HG03097 (cell line): Measurements from ENCODE around the gene WNT3A.

ENCODE experiments used
- ATAC-seq: cut with Tn5 transposase; IDR thresholded peaks from one replicate; pipeline ENCODE4 v1.9.1; 2021; ENCODE audit not compliant: unreplicated experiment, low FRiP score

The WNT3A gene

DNA sequence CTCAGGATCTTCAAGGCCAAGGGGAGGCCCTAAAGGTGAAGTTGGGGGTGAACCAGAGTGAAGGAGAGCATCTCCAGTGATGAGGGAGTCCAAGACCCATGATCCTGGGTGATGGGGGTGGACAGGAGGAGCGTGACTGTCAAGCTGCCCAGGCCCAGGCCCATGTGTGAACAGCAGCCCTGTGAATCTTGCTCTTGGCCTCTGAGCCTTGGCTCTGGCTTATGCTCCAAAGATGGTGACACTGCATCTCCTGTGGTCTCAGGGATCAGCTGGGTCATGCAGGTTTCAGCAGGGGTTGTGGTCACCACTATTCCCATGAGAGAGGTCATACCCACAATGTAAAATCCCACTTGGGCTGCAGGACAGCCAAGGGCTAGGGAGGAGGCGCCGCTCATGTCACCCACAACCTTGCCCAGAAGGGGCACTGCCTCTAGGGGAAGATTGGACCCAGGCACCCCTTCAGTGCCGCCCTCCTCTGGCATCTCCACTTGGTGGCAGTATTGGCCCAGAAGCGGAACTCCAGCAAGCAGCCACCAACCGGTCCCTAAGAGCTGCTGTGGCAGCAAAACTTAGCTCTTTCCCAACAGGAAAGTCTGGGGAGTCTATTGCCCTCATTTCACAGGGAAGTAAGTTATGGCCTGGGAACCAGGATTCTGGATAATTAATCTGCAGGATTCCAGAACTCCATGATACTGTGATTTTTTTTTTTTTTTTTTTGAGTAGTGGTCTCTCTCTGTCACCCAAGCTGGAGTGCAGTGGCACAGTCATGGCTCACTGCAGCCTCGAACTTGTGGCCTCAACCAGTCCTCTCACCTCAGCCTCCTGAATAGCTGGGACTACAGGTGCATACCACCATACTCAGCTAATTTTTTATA, 7.5 kb upstream of the WNT3A start:
- ATAC-seq = peak; percentile 65

- no peak for ATAC-seq
Measured at GRCh38 chr1:228000416-228000815, 6.4 kb upstream of the WNT3A start.

- no peak for ATAC-seq
Measured at GRCh38 chr1:228000836-228001563, 5.8 kb upstream of the WNT3A start.

- ATAC-seq = no peak
Measured at GRCh38 chr1:228001738-228002535, 4.9 kb upstream of the WNT3A start.

DNA sequence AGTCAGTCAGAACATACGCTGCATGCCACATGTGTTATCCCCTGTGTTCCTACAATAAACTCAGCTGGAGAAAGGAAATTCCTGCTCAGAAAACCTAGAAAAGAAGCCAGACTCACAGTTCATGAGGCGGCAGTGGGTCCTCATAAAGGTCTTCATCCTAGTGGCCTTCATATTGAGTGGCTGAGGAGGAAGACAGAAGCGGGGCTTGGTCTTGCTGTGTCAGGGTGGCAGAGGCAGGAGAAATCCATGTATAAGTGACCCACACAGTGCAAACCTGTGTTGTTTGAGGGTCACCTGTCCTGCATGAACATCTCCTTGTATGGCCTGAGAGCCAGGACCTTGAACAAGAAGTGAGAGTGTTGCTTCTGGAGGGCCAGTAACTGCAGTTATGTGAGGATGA, 4.0 kb upstream of the WNT3A start:
- ATAC-seq = no peak

DNA sequence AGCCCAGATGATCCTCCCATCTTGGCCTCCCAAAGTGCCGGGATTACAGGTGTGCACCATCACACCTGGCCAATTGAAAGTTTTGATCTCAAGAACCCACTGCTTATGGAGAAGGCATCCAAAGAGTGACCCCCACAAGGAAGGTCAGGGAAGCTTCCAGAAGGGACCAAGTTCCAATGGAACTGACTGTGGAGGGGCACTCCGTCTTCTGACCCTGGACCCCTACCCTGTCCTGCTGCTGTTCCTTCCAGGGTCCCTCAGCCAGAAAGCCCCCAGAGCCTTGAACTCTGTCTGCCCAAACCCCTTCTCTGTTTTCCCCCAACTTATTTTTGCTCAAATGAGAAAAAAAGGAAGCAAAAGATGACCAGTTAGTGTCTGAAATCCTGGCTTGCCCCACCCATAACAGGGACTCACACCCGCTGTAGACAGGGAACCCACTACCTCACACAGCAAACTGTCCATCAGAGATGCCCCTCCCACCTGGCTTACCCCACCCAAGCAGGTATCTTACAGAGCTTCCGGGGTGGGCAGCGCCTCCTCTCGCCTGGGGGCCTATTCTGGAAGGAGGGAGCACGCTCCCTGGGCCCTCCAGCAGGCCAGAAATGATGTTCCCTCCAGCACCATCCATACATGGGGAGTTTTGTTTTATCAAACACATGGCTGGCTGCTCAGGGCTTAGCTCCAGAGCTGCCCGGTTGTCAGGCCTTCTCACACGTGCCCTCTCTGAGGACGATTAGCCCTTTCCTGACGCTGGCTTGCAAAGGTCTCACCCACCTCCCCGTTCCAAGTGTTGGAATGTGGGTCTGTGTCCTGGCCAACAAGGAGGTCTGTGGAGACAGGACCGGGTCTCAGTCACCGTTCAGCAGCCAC, 3.1 kb upstream of the WNT3A start:
- ATAC-seq = no peak

DNA sequence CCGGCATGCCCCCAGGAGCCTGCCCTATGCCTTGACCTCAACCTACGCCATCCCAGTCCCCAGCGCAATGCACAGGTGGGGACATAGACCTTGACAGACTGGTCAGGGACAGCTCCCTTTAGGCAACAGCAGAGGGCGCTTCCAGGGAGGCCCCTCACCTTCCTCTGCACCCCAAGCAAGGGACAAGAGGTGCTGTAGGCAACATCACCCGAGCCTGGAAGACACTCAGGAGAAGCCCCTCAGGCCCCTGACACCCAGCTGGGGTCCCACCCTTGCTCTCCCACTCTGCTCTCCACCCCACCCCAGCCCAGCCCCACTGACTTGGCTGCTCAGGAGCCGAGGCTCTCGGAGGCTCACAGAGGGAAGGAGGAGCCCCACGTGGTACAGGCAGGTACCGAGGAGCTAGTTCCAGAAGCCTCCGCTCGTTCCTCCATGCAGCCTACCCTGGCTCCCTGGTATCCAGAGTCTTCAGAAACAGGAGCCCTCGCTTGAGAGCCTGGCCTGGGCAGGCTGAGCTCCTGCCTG, 2.4 kb upstream of the WNT3A start:
- no peak for ATAC-seq

GRCh38 chr1:228004856-228005462, 1.8 kb upstream of the WNT3A start:
- ATAC-seq = no peak

DNA sequence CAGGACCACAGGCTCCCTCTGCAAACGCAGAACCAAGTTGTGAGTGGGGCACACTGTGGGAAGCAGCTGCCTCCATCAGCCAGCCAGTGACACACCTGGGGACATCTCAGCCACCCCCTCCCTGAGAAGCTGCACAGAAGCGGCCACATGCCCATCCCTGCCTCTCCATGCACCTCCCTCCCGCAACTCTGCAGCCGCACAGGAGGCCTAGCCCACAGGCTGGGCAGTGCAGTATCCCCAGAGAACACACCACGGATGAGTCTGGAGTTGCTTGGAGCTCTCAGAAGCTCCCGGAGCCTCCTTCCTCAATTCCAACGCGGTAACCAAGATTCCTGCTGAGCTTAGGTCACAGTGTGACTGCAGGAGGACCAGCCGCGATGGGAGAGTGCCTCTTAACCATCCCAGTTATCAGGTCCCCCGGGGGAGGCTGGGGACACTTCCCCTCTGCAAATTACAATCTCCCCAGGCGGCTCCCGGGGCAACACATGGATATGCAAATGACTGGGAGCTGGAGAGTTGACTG, 1.2 kb upstream of the WNT3A start:
- no peak for ATAC-seq

GRCh38 chr1:228006034-228006785, 588 bp upstream of the WNT3A start:
- ATAC-seq = no peak

DNA sequence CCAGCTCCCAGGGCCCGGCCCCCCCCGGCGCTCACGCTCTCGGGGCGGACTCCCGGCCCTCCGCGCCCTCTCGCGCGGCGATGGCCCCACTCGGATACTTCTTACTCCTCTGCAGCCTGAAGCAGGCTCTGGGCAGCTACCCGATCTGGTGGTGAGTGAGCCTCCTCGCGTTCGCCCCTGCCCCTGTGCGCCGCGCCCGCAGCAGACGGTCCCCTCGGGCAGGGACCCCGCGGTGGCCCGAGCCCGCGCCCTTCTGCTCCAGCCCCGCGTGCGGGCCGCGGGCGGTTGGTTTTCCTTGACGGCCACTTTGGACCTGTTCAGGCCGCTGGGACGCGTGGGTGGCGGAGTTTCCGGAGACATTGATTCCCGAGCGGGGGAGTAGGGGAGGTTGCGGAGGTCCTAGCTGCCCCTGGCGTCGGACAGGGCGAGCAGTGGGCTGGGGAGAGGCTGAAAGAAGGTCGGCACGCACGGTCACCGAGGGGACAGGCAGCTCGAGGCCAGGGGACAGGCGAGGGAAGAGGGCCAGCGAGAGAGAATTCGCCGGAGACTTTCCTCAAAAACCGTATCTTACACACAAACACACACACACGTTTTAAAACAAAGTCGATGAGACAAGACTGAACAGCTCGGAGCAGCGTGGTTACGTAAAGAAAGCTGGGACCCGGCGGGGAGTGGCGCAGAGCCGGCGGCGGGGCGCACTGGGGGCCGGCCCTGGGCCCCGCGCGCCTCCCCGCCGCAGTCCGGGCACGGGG, 427 bp downstream of the WNT3A start:
- no peak for ATAC-seq

DNA sequence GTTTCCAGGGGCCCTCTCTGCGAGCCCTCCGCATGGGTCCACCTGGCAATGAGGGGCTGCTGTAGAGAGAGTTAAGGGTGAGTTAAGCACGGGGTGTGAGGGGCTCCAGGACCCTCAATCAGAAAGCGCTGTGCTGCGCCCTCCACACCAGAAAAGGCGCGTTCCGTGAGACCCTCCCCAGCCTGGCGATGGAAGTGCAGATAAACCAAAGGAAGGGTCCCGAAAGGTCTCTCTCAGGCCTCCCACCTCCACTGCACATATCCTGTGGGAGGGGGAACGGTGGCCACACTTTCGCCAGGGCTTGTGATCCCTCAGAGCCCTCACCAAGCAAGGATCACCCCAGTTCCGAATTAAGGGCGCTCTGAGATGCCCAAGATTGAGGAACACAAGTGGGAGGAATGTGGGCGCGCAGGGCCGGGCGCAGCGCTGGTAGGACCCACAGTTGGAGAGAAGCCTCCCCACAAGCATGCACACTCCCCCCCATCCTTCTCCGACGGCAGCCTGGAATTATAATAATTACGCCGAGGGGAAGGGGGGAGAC, 1.1 kb downstream of the WNT3A start:
- ATAC-seq = no peak

GRCh38 chr1:228008391-228009115, 1.8 kb downstream of the WNT3A start:
- ATAC-seq = no peak

DNA sequence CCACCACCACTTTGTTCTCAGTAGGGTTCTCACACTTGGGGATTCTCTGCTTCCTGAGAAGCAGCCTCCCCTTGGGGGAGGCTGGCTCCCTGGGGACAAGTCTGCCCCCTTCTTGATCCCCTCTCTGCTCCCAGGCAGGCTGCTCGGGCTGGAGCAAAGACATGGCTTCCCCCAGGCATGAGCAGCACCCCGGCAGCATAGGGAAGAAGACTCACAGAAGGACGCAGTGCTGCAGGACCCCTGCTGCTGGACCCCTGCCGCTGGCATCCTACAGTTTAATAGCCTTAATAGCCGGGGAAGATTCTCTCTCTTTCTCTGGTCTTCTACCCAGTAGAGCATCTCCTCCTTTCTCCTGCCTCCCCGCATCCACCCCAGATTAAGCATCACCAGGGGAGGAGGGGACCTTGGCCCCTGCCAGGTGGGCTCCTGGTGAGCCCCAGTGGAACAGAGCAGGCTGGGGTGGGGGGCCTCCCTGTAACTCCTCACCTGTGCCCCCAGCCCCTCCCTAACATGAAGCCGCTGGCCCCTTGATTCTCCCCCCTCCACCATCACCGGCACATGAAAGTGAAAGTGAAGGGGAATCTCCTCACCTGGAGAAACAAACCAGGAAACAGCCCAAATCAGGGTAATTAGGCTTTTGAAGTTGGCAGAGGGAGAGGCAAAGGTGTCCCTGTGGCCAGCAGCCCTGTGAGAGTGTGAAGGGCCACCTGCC, 2.5 kb downstream of the WNT3A start:
- ATAC-seq = no peak

- peak; percentile 65 for ATAC-seq
Measured at GRCh38 chr1:228009828-228010775, 3.3 kb downstream of the WNT3A start.
